NCI-H2227 (cell line): ENCODE data around the gene SORBS1.

Source experiments
- DNase-seq: peaks from one replicate; lab custom pipeline; 2025; ENCODE audit not compliant: unreplicated experiment; lab: John Stamatoyannopoulos, UW

Gene SORBS1

DNA sequence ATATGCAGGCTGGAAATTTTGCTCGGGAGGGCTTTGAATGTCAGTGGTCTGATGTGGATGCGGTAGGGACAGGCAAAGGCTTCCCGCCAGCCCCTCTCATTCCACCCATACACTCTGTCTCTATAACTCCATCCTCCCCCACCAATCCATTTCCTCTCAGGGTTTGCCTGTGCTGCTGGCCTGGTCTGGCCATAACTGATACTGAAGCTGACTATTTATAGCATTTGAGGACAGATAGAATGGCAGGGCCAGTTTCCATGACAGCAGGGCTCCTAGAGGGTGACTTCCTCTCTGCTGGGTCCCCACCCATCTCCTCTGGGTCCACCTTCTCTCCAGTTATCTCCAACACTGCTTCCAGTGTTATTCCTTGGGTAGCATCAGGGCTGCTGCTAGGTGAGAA lies 263.8 kb downstream of the SORBS1 start:
- DNase-seq = no peak

DNA sequence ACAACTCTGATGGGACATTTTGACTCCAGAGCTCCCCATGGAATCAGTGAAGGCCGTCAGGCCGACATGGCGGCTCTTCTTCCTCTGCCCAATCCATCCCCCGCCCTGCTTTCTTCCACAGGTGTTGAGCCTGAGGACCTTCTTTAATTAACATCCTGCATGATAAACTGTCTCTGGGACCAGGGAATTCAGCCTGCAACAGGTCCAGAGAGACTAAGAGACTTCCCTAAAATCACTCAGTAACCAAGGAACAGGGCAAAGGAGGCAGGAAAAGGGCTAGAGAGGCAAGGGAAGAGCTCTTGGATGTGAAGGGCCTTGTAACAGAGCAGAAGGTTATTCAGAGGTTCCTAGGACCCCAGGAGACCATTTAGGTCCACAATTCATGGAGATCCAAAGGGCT lies 264.4 kb downstream of the SORBS1 start:
- DNase-seq = no peak

DNA sequence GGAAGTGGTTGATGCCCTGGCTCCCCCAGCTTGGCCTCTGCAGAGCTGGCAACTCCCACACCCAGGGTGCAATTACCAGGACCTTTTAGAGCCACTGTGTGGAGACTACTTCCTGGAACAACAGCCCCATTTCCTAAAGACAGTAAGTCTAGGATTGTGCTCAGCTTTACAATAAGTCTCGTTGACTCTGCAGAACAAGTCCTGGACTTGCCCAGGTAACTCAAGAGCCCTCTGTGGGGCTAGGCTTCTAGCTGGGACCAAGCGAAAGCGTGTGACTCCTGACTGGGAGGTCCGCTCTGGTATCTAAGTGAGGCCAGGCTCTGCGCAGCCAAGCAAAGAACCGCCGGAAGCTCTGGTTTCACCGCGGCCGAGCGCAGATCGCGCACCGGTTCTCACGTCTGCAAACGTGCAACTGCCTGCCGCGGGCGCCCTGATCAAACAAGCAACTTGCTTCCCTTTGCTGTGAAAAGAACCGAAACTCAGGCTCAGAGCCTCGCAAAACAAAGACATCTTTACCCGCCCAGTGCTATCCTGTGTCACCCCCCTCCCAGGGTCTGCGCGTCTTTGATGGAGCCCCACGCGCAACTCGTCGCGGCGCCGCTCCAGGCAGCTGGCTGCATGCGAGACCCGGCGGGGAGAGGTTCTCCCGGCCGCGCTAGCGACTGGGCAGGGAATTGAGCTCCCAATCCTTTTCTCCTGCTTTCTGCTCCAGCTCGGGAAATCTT lies 266.0 kb downstream of the SORBS1 start:
- DNase-seq = peak; percentile 32

DNA sequence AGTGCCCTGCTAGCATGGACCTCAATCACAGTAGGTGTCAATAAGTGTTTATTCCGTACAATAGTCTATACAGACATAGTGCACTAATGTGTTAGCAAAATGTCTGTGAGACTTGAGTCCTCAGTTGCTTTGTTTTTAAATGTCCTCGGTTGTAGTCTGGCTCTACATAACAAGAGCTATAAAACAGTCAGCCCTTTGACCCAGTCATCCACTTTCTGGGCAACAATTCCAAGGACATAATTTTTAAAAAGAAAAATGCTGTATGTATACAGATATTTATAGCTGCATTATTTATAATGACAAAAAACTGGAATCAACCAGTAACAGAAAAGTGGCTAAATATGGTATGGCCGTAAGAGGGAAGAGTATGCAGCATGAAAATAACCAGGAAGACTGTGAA lies 267.5 kb downstream of the SORBS1 start:
- DNase-seq = no peak

DNA sequence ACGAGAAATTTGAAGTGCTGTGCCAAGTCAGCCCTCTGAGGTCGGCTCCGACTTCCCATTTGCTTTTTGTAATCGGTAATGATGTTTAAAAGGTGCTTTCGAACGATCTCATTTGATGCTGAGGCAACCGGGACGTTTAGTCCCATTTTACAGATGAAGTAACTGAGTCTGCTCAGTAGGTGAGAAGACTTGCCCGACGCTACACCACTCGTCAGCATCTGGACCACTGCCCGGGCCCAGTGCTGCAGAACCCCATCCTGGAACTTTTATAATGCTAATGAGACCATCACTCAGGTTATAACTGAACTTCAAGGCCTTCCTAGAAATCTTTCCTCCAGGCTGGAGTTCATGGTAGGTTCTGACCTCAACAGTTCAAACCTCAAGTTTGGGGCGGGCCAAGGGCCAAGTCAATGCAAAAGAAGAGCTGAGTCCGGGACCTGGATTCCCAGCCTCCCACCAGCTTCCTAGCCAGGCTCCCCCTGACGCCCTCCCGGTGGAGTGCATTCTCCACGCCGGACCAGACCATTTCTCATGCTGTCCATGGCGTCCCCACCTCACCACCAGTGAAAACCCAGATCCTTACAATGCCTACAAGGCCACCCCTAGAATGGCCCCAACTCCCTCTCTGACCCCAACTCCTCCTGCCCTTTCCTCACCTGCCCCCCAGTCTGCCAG lies 269.7 kb downstream of the SORBS1 start:
- DNase-seq = no peak

DNA sequence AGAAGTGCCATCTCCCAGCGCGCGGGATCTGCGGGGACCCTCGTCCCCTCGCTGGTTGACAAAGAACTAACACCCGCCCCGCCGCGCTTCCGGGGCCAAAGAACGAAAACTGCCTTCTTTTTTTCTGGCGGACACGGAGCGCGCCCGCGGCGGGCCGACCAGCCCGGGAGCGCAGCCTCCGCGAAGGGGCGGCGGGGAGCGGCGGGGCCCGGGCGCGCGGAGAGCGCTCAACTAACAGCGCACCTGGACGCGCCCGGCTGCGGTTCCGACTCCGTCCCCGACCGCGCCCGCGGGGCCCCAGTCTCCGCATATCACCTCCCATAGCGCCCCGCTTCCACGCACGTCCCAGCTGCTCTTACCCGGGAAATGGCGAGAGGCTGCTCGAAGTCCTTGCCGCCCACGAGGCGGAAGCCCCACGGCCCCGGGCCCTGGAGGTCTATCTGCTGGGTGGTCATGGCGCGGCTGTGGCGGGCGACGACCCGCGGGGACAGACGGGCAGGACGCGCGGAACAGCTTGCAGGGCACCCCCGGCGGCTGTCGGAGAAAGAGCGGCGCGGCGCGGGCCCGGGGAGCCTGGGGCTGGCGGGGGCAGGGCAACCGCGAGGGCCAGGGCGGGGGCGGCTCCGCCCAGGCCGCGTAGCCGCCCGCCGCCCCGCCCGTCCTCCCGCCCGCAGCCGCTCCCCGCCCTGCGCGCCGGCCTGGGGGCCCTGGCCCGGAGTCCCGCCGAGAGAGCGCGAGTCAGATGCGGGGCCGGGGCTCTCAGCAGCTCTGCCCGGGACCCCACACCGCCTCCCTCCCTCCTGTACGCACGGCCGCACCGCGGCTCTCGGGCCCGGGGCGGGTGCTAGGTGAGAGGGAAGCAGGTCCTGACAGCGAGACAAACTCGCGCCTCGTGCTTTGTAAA lies 270.5 kb downstream of the SORBS1 start, which contains the start of gene PDLIM1:
PDLIM1 (minus strand) TSS at position 543 of the 904 bp plus-strand sequence; CDS start at position 455, 88 bp downstream.
- peak; percentile 45 for DNase-seq

DNA sequence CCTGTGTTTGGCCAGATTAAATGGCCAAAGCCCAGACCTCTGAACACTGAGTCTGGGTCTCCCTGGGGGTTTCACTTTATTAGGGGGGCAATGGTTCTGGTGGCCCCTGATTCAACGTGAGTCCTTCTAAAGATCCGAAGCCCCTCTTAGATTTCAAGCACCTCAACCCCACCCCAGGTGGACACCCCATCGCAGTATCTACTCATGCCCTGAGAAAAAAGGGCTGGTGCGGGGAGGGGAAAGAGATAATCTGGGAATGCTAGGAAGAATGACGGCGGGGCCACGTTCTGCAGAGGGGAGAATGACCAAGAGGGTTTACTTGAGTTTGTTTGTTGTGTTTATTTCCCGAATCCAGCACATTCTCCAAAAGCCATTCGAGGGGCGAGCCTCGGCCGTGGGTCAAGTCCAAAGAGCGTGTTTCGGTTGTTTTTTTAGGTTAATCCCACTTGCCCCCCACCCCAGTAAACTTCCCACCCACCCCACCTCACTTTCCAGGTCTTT lies 271.2 kb downstream of the SORBS1 start:
- peak; percentile 1 for DNase-seq

DNA sequence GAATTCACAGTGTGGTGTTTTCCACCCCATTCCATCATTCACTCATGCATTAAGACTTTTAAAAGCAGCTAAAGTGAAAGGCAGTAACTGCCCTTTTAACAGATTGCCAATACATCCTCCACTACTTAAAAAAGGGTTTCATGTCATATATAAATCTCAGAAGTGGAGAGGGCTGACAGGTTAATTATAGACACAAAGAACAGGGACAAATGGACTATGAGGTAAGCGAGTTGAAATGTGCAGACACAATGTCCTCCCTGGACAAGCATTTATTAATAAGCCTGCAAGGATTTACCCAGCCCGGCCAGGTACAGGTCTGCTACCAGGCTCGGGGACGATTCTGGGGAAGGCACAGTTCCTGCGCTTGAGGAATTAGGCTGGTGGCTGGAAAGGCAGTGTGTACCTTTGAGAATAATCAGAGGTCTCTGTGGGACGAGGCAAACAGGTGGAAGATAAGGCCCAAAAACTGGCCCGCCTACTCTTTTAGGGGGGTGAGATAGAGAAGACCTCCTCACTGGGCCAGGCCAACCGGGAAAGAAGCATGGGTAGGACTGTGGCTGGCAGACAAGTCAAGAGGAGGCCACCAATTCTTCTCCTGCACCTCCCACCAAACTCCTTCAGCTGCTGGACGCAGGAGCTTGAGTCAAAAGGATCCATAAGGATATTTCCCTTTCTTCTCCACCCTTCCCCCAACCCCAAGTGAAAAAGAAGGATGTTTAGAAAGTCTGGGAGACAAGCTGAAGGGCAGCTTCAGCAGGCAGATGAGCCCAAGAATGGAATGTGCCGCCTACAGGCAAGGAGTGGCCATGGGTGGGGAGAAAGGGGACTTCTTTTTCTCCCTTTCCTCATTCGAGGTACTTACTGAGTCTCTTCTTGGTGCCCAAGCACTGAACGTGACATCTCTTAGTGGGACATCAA lies 271.9 kb downstream of the SORBS1 start:
- DNase-seq = peak; percentile 51

DNA sequence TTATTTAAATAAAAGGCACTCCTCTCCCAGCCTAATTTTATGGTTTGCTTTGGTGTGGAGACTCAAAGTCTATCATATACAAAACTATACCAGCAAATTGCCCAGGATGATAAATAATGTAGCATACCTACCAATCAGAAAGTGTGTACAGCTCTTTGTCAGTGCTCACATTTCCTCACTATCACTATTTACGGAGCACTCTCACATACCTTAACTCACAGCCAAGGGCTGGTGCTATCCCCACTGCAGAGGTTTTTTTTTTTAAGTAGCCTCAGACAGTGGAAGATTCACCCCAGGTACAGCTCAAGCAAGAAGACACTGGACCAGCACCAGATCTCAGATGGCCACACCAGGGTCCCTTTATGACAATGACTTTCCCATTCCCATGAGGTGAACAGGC lies 272.9 kb downstream of the SORBS1 start:
- DNase-seq = no peak

DNA sequence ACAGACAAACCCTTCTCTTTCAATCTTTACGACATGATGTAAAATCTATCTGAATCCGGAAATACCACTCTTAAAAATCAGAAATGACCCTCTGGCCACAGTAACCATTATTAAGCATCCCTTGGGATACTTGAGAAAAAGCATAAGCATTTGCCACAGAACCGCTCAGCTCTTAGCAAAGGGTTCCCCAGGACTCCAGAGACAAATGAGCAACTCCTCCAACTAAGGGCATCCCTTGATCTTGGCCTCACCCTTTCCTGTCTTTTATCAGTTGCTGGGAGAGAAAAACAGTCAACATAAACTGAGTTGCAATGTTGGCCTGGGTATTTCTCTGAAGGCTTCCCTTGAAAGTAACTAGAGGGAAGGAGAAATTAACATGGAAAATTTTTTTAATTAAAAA lies 273.9 kb downstream of the SORBS1 start:
- DNase-seq = no peak

DNA sequence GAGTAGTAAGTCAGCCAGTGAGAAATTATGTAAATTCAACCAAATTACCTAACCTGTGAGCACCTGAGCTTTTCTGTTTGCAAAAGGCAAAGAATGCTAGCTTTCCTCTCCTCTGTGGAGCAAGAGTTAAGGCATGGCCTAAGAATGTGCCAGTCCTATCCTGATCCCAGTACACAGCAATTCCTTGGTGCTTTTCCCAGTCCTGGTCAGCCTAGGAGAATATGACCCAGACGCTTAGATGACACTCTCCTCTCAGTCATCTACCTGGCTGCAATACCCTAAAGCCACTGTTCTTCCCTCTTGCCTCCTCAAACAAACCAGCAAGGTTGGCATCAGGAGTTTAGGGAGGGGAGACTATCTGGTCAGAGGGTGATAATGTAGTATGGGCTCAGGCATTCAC lies 274.5 kb downstream of the SORBS1 start:
- DNase-seq = no peak

DNA sequence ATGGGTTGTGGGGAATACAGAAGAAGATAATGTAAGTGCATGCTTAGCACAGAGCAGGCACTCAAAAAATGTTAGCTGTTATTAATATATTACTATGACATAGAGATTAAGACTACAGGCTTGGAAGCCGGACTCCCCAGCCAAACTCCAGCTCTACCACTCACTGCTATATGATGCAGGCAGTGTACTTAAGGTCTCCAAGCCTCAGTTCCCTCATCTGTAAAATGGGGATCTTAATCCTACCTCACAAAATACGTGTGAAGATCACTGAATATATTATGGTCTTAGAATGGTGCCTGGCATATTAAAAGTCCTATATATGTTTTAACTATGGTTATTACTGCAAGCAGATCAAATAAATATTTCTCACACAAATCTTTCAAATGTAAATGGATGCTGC lies 275.6 kb downstream of the SORBS1 start:
- no peak for DNase-seq

DNA sequence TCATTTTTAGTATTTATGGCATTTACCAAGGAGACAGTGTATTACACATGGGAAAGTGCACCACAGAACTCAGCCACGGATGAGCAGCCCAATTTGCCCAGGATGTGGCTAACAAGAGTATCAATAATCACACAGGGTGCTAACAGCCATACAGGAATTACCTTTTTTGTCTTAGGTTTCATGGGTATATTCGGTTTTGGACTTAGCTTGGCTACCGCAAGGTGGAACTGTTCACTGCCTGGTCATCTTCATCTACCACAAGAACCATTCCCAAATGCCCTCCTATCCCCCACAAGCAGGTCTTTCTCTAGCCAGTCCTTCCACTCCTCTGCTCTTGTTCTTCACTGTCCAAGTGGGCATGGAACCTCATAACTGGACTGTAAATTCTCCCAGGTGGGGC lies 276.4 kb downstream of the SORBS1 start:
- DNase-seq = no peak

DNA sequence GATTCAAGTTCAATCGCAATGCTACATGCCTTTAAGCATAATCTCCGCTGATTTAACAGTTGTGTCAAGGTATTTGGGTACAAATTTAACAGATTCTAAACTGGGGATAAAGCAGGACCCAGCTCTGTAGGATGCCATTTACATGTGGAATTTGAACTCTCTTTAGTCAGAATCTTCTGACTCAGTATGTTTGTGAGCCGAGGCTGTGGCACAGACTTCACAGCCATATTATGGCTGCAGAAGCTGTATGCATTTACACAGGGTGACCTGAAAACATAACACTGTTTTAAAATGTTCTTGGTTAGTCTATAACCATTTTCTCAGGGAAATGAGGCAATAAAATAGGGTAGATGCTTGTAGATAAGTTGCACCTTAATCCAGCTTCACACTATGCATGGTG lies 279.1 kb downstream of the SORBS1 start:
- no peak for DNase-seq

DNA sequence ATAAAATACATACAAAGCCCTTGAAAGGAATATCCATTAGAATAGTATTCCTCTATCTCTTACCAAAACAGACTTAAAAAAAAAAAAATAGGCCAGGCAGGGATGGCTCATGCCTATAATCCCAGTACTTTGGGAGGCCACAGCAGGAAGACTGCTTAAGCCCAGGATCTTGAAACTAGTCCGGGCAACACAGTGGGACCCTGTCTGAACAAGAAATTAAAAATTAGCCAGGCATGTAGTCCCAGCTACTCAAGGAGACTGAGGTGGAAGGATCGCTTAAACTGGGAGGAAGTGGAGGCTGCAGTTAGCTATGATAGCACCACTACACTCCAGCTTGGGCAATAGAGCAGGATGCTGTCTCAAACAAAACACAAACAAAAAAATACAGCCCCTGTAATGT lies 280.0 kb downstream of the SORBS1 start:
- DNase-seq = no peak

DNA sequence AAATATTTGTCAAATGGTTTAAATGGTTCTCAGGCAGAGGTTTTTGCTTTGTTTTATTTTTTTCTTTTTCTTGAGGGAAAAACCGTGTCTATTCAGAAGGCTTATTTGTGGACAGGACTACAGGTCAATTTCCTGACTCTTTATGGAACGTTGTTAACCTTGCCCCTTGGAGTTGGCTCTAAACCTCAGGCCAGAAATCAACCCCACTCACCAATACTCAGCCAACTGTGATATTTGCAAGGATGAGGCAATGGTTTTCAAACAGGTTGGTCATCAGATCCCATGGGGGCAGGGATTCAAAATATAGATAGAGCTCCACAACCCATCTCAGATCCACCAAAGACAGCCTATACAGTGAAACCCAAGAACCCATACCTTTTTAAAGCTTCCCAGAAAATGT lies 280.5 kb downstream of the SORBS1 start:
- no peak for DNase-seq

DNA sequence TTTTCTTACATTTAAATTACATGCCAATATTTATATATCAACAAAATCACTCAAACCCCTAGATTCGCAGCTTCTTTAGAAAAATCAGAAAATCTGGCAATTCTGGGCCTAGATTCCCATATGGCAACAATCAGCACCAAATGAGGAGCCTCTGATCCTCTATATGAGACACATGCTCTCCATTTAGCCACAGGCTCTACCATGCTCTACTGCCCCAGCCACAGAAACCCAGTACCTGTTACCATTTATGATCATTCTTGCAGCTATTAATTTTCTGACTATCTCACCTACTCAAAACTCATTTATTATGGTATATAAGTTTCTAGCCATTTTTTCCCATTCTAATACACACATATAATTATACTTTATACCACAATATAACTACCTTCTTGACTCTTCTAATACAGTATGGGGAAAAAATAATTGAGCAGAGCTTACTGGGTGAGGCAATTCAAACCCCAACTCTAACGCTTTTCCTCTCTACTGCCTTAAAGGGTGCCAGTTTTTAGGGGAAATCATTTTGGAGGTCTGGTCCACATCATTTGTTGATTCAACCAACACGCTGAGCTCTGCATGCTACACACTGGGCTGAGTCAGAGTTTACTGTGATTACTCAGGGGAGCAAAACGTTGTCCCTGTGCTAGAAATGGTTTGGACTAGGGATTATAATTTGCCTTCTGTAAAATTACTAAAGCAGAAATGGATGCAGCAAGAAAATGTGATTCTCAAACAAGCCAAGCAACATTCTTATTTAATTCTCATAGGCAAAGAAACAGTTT lies 281.9 kb downstream of the SORBS1 start:
- DNase-seq = no peak

DNA sequence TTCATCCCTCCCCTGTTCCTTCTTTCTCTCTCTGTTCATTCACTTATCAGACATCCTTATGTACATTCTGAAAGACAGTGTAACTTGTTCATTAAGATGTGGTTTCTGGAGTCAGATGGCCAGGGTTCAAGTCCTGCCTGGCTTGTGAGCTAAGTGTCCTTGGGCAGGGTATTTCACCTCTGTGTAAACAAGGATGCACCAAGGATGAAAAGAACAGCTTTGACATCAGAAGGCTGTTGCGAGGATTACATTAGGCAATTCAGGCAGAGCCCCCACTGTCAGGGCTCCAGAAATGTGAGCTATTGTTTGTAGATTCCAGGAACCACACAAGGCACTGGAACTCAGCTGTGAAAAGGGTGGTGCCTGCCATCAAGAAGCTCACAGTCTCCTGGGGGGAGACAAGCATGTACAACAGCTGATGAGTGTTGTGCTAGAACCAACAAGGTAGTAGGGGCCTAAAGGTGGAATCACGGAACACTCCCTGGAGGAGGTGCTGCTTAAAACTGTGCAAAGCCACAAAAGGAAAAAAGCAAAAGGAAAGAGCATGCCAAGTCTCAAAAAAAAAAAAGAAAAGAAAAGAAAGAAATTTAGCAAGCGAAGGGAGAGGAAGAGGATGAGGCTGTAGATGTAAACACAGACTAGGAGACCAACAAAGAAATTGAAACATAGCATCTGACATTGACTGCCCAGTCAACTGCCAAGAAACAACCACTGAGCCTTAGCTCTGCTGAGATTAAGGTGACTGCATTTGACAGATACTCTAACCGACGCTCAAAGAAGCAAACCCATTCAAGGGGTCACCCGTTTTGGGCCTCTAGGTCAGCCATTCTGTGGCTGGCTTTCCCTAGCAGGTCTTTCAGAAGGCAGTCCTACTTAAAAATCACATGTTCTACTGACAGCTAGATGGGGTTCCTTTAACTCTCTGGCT lies 282.8 kb downstream of the SORBS1 start:
- no peak for DNase-seq

DNA sequence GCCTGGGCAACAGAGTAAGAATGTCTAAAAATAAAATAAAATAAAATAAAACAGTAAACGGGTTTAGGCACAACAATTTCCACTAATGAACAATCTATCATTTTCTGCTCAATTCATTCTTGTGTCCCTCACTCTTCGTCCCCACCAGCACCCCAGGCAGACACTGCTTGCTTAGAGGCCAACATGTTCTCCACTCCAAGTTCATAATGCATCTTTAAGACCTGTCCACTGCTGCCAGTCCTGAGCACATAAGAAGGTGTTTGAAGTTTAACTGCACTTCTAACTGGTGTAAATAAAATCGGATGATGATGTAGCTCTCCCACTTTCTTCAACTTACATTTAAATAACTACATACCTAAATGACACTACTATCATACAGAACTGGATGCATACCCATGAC lies 283.6 kb downstream of the SORBS1 start:
- DNase-seq = no peak
